HG03159 (cell line): ENCODE measurements around the gene MYCL.

ENCODE experiments used
- ATAC-seq: cut with Tn5 transposase; IDR thresholded peaks from one replicate; pipeline ENCODE4 v1.9.1; 2021; ENCODE audit warnings: mild to moderate bottlenecking, moderate library complexity; ENCODE audit not compliant: unreplicated experiment

MYCL gene, protein sequence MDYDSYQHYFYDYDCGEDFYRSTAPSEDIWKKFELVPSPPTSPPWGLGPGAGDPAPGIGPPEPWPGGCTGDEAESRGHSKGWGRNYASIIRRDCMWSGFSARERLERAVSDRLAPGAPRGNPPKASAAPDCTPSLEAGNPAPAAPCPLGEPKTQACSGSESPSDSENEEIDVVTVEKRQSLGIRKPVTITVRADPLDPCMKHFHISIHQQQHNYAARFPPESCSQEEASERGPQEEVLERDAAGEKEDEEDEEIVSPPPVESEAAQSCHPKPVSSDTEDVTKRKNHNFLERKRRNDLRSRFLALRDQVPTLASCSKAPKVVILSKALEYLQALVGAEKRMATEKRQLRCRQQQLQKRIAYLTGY

DNA sequence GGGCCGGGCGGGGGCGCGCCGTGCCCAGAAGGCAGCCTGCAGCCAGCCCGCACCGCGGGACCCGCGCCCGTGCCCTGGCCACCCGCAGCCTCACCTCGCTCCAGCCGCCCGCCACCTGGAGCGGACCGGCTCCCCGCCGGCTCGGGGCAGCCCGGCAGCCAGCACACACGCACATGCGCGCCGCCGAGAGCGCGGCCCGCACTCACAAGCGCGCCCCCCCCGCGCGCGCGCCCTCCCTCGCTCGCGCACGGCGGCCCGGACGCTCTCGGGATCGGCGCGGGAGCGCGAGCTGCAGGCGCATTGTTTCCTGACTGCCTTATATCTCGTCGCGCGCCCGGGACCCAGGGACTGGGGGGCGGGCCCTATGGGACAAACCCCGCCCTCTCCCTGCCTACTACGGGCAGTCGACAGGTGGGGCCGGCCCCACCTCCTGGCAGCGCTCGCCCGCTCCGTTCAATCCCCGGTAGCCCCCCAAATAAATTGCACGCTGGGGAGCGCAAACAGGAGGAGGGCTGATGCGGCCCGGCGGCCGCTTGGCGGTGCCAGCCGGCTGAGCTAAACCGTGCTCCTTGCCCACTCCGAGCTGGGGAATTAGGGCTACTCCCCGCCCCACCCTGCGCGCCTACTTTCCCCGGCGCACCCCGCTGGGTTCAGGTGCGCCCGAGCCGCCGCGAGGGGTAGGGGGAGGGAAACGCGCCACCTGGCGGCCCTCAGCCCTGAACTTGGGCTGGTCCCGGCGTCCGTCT, at the start of gene MYCL:
Gene MYCL, minus strand, starts transcription at position 204 of the 746 bp plus-strand sequence. CDS start 483 bp downstream, outside the sequence.
- peak; percentile 66 for ATAC-seq

DNA sequence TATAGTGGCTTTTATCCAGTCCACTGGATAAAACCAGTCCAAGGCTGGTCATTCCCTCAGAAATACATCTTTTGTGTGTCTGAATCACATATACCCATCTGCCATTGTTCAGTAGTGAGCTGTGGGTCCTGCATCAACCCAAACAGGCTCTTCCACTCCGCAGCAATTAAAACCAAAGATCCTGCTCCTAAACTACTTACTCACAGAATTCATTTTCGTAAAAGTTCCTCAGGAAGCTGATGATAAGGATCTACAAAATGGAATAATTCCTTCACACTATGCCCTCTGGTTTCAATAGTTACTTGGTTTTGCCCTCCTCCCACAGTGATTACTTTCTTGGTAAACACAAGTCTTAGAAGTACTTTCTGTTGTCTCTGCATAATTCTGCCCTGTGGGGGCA, 48.2 kb upstream of the MYCL start:
- ATAC-seq, result no peak

DNA sequence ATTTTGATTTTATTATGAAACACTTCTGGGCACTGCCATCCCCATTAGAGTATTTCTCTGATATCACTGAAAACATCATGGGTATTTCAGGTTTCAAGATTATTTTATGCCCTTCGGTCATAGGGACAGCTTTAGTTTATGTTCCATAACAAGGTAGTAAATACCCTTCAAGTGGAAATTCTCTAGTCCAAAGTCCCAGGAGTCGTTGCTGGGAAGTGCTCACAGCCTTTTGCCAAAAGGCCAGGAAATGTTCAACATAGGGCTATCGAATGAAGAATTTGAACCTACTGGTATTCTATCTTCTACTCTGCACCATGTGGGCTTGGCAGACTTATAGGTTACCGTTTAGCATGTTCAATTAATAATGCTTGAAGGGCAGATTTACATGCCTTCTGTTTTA, 45.5 kb upstream of the MYCL start:
- no peak for ATAC-seq

DNA sequence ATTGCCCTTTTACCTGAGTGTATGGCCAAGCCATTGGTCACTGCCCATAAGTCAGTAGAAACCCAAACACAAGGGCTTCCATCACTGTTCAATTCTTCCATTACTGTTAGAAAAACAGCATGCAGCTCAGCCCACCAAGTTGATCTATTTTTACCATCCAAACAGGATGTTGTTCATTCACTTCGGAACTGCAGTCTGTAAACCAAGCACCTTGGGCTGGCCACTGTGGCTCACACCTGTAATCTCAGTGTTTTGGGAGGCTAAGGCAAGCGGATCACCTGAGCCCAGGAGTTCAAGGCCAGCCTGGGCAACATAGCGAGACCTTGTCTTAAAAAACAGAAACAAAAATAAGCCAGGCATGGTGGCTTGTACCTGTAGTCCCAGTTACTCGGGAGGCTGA, 44.5 kb upstream of the MYCL start:
- ATAC-seq, result no peak

DNA sequence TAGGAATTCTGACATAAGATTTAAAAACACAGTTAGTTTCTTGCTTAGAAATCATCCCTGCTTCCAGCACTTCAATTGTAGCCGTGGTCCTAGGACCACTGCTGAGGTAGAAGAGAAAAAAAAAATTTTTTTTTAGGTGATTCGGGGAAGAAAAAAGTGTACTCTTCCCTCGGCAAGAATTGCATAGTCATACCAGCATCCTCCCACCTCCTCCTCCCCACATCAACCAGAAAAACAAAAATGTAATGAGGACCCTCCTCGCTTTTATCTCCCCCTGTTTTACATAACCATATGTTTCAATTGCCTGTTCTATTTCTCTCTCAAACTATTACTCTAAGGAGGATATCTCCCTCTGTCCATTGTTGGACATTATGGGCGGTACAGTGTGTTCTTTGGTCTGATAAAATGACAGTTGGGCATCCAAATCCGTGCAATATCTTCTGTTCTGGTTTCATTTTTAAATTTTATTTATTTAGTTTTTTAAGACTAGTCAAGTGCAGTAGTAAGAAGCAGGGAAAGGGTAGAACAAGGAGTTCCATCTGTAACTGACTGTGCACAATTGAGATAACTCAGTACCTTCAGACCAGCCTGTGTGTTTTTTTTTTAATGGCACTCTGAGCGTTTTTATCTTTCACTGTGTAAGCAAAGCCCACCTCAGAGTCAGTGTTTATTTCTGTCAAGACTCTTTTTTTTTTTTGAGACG, 42.8 kb upstream of the MYCL start:
- ATAC-seq, result no peak

DNA sequence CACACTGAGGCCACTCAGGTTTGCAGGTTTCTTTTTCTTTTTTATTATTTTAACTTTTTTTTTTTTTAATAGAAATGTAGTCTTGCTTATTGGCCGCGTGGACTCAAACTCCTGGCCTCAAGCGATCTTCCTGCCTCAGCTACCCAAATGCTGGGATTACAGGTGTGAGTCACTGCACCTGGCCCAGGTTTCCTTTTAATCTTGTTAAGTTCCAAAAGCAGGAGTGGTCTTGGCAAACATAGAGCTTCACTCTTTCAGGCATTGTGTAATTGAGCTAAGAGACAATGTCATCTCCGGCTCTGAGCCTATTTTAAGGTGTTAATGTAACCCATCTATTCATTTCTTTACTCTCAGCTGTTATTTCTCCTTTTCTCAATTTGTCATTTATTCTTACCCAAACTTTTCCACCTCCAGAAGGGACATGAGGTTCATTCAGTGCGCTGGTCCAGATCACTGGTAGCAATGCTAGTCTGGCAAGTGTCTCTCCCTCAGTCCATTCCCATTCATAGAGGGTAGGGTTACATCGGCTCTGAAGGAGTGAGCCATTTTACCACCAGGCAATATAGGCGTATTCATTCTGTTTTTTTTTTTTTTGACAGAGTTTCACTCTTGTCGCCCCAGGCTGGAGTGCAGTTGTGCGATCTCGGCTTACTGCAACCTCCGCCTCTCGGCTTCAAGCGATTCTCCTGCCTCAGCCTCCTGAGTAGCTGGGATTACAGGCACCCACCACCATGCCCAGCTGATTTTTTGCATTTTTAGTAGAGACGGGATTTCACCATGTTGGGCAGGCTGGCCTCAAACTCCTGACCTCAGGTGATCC, 42.0 kb upstream of the MYCL start:
- no peak for ATAC-seq

DNA sequence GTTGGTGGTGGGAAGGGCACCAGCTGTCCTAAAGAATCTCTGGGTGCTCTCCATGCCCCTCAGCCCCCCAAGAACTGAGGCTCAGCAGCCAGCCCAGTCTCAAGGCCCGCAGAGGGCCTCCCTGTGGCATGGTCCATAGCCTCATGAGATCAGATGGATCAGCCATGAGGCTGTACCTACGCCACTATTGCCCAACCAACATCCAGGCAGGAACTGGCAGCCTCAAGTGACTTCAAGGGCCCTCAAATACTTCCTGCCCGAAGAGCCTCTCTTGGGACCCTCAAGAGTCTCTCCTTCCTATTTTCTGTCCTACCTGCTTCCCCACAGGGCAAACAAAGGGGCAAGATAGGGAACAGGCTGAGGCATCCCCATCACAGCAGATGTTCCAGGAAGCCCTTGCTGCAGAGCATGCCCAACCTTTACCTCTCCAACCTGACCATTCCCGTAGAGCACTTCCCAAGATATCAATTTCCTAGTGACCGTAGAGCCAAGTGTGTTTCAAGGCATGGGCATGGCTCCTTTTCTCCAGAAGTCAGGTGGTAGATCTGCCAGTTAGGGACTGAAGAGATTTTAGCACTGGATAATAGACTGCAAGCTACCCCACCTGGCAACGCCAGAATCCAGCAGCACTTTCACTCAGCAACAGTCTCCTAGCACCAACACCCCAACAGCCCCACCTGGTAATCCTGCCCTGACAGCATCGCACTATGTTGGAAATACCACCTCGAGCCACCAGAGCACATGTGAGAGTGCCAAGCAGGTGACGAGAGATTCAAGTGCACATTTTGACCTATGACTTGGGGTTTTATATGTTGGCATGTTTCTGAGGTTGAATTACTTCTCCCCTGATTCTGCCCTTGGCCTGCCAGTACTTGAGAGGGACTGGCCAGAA, 39.5 kb upstream of the MYCL start:
- ATAC-seq, result no peak

DNA sequence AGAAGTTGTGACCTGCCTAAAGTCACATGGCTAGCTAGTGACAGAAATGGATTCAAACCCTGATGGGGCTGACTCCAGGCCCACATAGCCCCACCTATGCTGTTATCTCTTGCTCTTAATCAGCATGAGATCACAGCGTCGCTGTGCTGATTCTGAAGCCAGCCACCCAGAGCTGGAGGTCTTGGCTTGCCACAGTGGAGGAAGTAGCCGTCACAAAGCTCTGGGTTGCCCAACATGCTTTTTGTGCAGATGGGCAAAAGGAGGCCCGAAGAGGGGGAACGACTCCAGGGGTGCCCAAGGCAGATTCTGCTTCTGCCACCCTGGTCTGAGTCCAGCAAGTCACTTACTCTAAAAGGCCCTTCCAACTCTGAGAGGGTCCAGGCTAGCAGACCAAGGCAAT, 38.5 kb upstream of the MYCL start:
- ATAC-seq, result no peak

DNA sequence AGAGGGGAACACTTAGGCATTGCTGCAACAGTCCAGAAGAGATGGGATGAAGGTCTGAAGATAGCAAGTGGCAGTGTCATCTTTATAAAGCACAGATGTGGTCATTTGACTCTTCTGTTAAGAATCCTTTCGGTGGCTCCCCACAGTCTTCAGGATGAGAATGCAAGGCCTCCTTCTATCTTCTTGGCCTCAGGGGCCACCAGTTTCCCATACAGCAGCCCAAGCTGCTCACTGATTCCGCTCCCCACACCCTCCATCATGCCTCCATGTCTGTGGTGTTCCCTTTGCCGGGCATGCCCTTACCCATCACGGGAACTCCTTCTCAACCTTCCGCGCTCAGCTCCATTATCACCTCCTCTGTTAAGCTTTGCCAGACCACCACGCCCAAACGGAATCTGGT, 37.1 kb upstream of the MYCL start:
- ATAC-seq, result no peak

DNA sequence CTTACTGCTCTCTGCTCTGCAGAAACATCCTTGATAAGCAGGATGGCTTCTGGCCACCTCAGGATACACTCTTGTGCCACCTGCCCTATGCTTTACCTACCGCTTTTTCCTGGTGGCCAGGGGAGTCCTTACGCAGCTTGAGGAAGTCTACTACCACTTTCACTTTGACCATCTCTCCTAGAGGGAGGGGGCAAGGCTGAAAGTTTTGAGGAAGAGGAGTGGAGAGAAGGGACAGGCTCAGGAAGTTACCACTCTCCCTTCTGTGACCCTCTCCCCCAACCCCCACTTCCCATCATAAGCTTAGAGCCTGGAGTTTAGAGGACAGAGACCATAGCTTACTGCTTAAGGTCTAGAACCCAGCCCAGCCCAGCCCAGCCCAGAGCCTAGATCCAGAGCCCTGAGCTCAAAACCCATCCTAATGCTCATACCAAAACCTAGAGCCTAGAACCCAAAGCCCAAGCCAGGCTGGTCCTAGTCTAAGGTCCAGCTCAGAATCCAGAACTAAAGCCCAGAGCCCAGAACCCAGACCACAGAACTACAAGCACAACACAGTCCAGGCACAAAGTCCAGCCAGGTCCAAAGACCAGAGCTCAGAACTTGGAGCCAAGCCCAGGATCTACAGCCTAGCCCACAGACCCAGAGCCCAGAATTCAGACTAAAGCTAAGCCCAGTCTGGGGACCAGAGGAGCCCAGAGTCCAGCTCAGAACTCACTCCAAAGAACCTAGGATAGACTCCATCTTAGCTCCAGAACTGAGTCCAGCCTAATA, 35.2 kb upstream of the MYCL start:
- no peak for ATAC-seq

DNA sequence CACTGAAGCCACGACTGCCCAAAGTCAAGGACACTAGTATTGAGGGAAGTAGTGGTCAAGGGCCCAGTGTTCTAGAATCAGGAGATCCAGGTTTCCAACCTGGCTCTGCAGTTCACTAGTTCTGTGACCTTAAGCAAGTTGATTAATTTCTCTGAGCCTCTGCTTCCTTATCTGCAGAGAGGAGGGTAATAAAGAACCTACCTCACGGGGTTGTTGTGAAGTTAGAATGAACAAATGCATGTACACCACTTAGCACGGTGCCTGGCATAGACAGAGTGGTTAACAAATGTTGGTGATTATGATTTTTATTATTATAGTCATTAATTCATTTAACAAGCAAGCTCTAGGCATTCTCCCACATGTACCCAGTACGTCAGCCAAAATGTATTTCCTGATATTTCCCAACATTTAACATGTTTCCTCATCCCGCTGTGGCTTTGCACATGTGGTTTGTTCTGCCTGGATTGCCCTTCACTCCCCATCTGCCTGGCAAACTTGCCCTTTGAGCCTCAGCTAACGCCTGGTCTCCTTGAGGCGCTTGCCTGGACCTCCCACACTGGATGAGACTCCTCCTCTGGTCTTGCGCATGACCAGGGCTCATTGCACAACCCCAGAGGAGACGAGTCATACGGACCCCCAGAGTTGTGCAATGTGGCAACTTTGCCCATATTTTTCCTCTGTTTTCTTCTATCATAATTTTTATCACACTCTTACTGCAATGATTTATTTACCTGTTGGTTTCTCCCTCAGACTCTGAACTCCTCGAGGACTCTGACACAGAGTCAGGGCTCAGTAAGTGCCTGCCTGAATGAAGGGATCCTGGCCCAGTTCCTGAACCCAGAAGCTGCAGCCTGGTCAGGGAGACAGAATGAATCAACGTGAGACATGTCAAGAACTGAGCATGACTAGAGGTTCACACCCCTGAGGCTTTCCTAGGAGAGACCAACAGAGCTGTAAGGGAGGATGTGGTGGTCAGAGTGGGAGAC, 32.5 kb upstream of the MYCL start:
- no peak for ATAC-seq

DNA sequence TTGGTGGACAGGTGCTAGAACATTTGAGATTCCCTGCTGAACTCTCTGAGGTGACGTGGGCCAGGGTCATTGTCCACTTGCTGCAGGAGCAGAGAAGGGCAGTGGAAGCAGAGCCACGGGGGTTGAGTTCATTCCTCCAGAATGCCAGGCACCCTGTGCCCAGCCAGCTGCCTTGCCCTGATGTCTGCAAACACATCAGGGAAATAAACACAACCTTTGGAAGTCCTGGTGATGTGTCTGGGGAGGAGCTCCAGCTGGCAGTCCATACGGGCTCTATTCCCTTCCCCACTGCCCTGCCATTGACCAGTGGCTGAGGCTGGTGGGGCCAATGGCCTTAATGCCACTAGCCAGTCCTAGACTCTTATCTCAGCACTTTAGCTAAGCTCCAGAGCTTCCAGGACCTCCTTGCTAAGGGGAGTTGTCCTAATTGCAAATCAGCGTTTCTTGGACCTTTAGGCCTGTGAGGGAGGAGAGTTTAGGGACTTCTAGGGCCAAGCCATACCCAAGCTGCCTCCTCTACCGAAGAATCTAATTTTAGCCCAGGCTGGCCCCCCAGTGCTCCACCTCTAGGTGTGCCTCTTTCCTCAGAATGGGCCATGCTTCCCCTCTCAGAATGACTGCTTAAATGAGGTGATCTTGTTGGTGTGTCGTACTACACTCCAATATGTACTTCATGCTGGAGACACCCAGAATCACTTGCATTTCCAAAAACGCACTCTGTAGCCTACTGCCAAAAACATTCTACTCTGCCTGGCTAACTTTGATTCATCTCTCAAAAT, 27.3 kb upstream of the MYCL start:
- ATAC-seq, result no peak

DNA sequence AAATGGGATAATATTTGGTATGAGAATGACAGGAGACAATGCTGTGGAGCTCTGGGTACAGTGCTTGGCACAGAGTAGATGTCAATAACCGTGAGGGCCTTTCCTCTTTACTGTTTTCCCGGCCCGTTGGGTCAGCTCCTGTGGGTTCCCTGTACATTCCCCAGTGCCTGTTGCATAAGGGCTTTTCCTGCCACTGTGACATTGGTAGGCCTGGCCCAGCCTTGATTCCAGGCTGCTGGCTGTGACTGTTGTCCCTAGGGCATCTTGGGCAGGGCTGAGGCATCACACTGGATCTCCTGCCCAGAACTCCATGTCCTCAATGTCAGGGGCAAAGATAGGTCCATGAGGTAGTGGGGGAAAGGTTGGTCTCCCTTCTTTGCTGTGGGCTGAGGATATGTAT, 25.8 kb upstream of the MYCL start:
- no peak for ATAC-seq

DNA sequence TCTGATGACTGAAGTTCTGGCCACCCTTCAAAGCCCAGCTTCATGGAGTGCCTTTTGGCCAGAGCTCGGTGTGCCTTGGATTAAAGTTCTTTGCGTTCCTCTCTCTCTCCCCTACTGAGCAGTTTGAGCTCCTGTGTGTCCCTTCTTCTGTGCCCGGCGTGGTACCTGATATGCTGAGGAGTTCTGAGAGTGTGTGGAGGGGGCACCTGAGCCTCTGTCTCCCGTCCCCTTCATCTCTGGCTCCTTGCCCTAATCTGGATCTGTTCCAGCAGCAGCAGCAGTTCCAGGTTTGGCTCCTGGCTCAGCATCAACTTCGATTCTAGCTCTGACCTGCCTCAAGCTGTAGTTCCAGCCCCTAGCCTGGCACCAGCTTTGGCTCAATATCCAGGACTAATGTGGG, 25.1 kb upstream of the MYCL start:
- no peak for ATAC-seq

DNA sequence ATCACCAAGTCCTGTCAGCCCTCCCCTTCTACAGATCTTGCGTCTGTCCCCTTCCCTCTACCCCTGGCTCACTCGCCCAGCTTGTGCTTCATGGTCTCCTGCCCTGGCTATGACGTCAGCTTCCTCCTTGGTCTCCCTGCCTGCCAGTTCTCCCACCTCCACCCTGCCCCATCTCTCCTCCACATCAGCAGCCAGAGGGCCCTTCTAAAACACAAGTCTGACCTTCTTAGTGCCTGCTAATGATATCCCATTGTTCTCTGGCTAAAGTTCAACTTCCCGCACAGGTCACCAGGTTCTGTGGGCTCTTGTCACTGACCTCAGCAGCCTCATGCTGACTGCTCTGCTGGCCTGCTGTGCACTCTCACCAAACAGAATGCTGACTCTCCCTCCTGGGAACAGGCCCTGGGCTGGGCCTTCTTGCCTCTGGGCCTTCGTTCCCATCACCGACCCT, 24.7 kb upstream of the MYCL start:
- ATAC-seq, result no peak

DNA sequence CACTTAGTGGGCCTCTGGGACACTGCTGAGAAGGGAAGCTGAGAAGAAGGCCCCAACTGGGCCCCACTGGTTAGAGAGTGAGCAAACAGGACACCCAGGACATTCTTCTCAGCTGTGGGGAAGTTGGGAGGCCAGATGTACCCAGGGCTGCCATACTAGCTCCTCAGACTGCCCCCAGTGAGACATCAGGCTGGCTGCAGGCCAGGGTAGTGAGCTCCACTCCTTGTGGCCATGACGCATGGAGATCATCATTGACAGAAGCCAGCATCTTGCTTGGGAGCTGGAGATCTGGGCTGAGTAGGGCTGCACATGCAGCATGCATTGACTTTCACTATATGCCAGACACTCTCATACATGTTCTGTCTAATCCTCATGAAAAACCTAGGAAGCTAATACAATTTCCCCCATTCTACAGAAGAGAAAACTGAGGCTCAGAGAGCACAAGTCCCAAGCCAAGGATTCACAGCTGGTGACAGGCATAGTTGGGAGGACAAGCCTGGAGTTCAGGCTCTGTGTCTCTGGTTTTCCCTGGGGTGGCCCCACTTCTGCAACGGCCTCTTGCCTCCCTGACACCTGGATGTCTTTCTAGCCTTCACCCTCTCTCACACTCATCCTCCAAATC, 24.1 kb upstream of the MYCL start:
- ATAC-seq, result no peak

DNA sequence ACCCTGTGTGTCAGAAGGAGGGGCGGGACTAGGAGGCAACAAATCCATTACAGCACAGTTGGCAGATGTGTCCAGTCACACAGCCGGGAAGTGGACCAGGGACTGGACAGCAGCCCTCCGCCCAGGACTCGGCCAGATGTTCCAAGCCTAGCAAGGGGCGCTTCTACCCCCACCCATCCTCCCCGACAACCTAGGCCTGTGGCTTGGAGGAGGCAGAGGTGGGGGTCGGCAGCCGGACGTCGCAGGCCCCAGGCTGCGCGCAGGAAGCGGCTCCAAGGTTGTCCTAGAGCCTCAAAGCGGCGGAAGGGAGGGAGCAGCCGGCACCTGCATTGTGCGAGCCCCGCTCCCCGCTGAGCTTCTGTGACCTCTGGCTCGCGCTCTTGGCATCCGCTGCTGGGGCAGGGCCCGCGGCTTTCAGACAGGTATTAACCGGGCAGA, 20.6 kb upstream of the MYCL start:
- no peak for ATAC-seq
